HepG2 (cell line): Measurements from ENCODE around the gene EXOSC7. TPM values are rescaled to one million over a fixed set of nuclear protein-coding genes. Genes with fewer than 3 reads are reported as not detected.

ENCODE experiments used
- ATAC-seq: fragments of 200-7000 bp; cut with Tn5 transposase; 3 replicates; pipeline ENCODE4 v1.9.1; 2020; ENCODE audit warnings: mild to moderate bottlenecking, moderate library complexity
- BruUV-seq: library from RNA; stranded (reverse); fragments of 400-500 nt; replicated peaks from 2 replicates; lab custom pipeline; 2021; lab: Mats Ljungman, UMichigan
- CTCF ChIA-PET: fragments of 300-600 bp; formaldehyde crosslinking; extraction: SDS; loops from one replicate; lab custom pipeline; 2021; ENCODE audit warnings: low total read pairs, inconsistent platforms, low intra/inter-chr PET ratio; lab: Yijun Ruan, JAX
- POLR2A ChIA-PET: fragments of 350-600 bp; sonication (Branson Sonifier 250); formaldehyde crosslinking; loops from one replicate; lab custom pipeline; 2020; ENCODE audit warnings: antibody characterized with exemption, inconsistent platforms; lab: Yijun Ruan, JAX
- DNase-seq: peaks from one replicate; pipeline ENCODE4 v3.0.0-alpha.2; 2015; ENCODE audit warnings: low spot score
- FAIRE-seq: peaks from 3 replicates; lab custom pipeline; 2011; peaks lifted over from hg19 to GRCh38; lab: Jason Lieb, UNC
- H2AFZ ChIP-seq: one replicate; pipeline ENCODE4 v1.6.1; 2011; ENCODE audit warnings: low read length, inconsistent platforms
- H3K27ac ChIP-seq: fragments of 300-600 bp; 3 replicates; pipeline ENCODE4 v1.8.0; 2011; ENCODE audit warnings: mixed run types, mild to moderate bottlenecking, mixed read lengths, low read length, inconsistent platforms; ENCODE audit not compliant: insufficient read depth; ENCODE audit errors: extremely low read length
- H3K27me3 ChIP-seq, 2 experiments: fragments of 200-600 bp in 1 of 2; 2 replicates in 1 of 2; 3 replicates in 1 of 2; pipeline versions ENCODE4 v1.6.0 to v1.8.0; 2011; ENCODE audit warnings: low read length in 2 of 2, mild to moderate bottlenecking in 2 of 2, moderate library complexity in 2 of 2, inconsistent platforms in 1 of 2; ENCODE audit not compliant: insufficient read depth in 2 of 2, control insufficient read depth in 1 of 2
- H3K36me3 ChIP-seq, 2 experiments: fragments of 200-600 bp in 1 of 2; replicated peaks in 1 of 2; 2 replicates in 1 of 2; 3 replicates in 1 of 2; pipeline versions ENCODE4 v1.5.1 to v1.8.0; 2011; ENCODE audit warnings: low read length in 2 of 2, inconsistent platforms in 1 of 2; ENCODE audit not compliant: insufficient read depth in 2 of 2, control insufficient read depth in 1 of 2
- H3K4me1 ChIP-seq: 2 replicates; pipeline ENCODE4 v1.5.1; 2012; ENCODE audit warnings: low read length, inconsistent platforms; ENCODE audit not compliant: insufficient read depth
- H3K4me2 ChIP-seq: 2 replicates; pipeline ENCODE4 v1.6.0; 2011; ENCODE audit warnings: low read depth, low read length, inconsistent platforms
- H3K4me3 ChIP-seq, 3 experiments: fragments of 200-600 bp in 1 of 3; sonication (generic), shearing (Covaris generic) in 1 of 3; replicated peaks in 1 of 3; 2 replicates each; pipeline ENCODE4 v1.5.1; 2011 to 2016; ENCODE audit warnings: low read length in 3 of 3, inconsistent platforms in 2 of 3, low read depth in 2 of 3, mild to moderate bottlenecking in 2 of 3, control low read depth in 1 of 3, mixed read lengths in 1 of 3; ENCODE audit not compliant: insufficient read depth in 1 of 3
- H3K79me2 ChIP-seq: one replicate; pipeline ENCODE4 v1.6.1; 2011; ENCODE audit warnings: low read length, inconsistent platforms; ENCODE audit not compliant: insufficient read depth
- H3K9ac ChIP-seq: 2 replicates; pipeline ENCODE4 v1.6.0; 2011; ENCODE audit warnings: mild to moderate bottlenecking, low read depth, low read length, inconsistent platforms; ENCODE audit not compliant: insufficient read depth
- H3K9me3 ChIP-seq: 2 replicates; pipeline ENCODE4 v1.5.1; 2012; ENCODE audit warnings: mild to moderate bottlenecking, low read length
- H4K20me1 ChIP-seq: 2 replicates; pipeline ENCODE4 v1.6.0; 2011; ENCODE audit warnings: inconsistent platforms, mild to moderate bottlenecking, low read length, moderate library complexity; ENCODE audit not compliant: insufficient read depth
- TIGD3 ChIP-seq: sonication (generic); formaldehyde crosslinking; IDR thresholded peaks from 2 replicates; pipeline ENCODE4 v1.5.1; 2020; ENCODE audit warnings: mild to moderate bottlenecking, missing genetic modification reagents, borderline replicate concordance
- ZBTB39 ChIP-seq: sonication (generic); formaldehyde crosslinking; IDR thresholded peaks from 2 replicates; pipeline ENCODE4 v1.5.0; 2020; ENCODE audit warnings: missing genetic modification reagents
- ZNF101 ChIP-seq: sonication (generic); formaldehyde crosslinking; IDR thresholded peaks from 2 replicates; pipeline ENCODE4 v1.4.0; 2020; ENCODE audit warnings: mild to moderate bottlenecking, low read depth, missing genetic modification reagents, borderline replicate concordance
- ZNF354B ChIP-seq: sonication (generic); formaldehyde crosslinking; IDR thresholded peaks from 2 replicates; pipeline ENCODE4 v1.8.0; 2022; ENCODE audit warnings: mild to moderate bottlenecking, missing genetic modification reagents
- ZNF362 ChIP-seq: sonication (generic); formaldehyde crosslinking; IDR thresholded peaks from 2 replicates; pipeline ENCODE4 v1.4.0; 2020; ENCODE audit warnings: missing genetic modification reagents, mild to moderate bottlenecking, borderline replicate concordance
- ZNF446 ChIP-seq: sonication (generic); formaldehyde crosslinking; IDR thresholded peaks from 2 replicates; pipeline ENCODE4 v1.5.0; 2020; ENCODE audit warnings: mild to moderate bottlenecking, missing genetic modification reagents
- WGBS: methylation state at CpG from one replicate; pipeline ENCODE4 v1.1.6; 2017; ENCODE audit warnings: low lambda C conversion rate; 5-methylcytosine and 5-hydroxymethylcytosine counted together
- in situ Hi-C: cut with HindIII; loops from 2 replicates; pipeline ENCODE4 v1.10.0; 2017; ENCODE audit warnings: low pct_unique_long_range_greater_than_20kb; ENCODE audit not compliant: extremely low pct_ligation_motif_present
- intact Hi-C: fragments of 100-400 bp; cut with micrococcal nuclease; formaldehyde crosslinking; loops from one replicate; pipeline ENCODE4 v1.10.0; 2022; ENCODE audit not compliant: unreplicated experiment
- polyA plus RNA-seq, 8 experiments: library from polyadenylated mRNA; depleted of rRNA in 3 of 8; stranded (reverse) in 7 of 8; unstranded in 1 of 8; fragments of >200 nt; fragmentation: Illumina TruSeq in 4 of 8; extraction: Trizol in 4 of 8; gene quantifications; 2 replicates each; pipeline versions ENCODE4 v1.2.1 to v1.2.3, GENCODE V29; 2011 to 2016; ENCODE audit warnings: low read depth in 4 of 8, missing spikeins in 1 of 8, mixed read lengths in 1 of 8; ENCODE audit not compliant: insufficient read depth in 1 of 8
- total RNA-seq, 5 experiments: library from RNA; depleted of rRNA; stranded (reverse); fragments of >200 nt; fragmentation: Illumina TruSeq; extraction: Trizol; gene quantifications; 2 replicates each; pipeline ENCODE4 v1.2.3, GENCODE V29; 2016; ENCODE audit warnings: low read depth in 1 of 5

Gene EXOSC7
- total and polyA plus RNA-seq, 2 of the 13 experiments (the other 11 are each of a cell fraction or from before 2014, with no cell fraction given): 68.3 to 74.7 TPM

GRCh38 chr3:45037720-45038455 lies 61.8 kb downstream of the EXOSC7 start (continued):
- TF ChIP-seq ZNF362: peak; percentile 93

- ChIA-PET POLR2A (no interaction called here), CTCF (interaction anchor here (3.7 kb wide), 1 partner anchor 170 kb away, joined by 37 read pairs; no protein-coding TSS in a partner anchor)
- TF ChIP-seq ZNF354B (CRISPR knock-in tag) (no peak), ZNF101 (CRISPR knock-in tag) (no peak), ZBTB39 (CRISPR knock-in tag) (no peak), TIGD3 (no peak), ZNF446 (CRISPR knock-in tag) (no peak)
- ATAC-seq (no peak), FAIRE-seq (no peak), DNase-seq (no peak)
- Histone ChIP-seq H3K79me2 (no peaks in the 10 kb centered on the region), H3K9ac (no peak overlapping the region), H3K9me3 (no peaks in the 10 kb centered on the region), H3K27ac (no peak overlapping the region), H3K4me3 (no peak overlapping the region), H3K4me1 (no peaks in the 10 kb centered on the region), H2AFZ (no peak overlapping the region), H3K27me3 (peaks cover 0 to 9% of the 10 kb centered on the region in 2 experiments; a peak in 3 of 5 replicates), H3K4me2 (no peak overlapping the region), H3K36me3 (no peaks in the 10 kb centered on the region), H4K20me1 (no peaks in the 10 kb centered on the region)
- 0% methylated on average over 2 of the region's 2 CpGs for WGBS
- intact Hi-C loops: loop anchor here (2.0 to 5.0 kb wide), 2 partner anchors 13 to 131 kb away; no protein-coding TSS in a partner anchor
- in situ Hi-C loops: loop anchor here (25.0 kb wide), 1 partner anchor 446 kb away; no protein-coding TSS in a partner anchor
- BruUV-seq: no TSS peak
Observed at GRCh38 chr3:45041666-45042065, 65.6 kb downstream of the EXOSC7 start.
